Measurements from ENCODE around the gene SLC5A6. TPM values are rescaled to one million over a fixed set of nuclear protein-coding genes. Genes with fewer than 3 reads are reported as not detected.
A peak's percentile ranks its signal among the peaks of the same experiment; 100 is the strongest.

Gene SLC5A6
- total RNA-seq (10 to 100 TPM in 3 of 10 donors, 1 to 10 TPM in 7; 5.3 to 17.0 (median 8.8) TPM), polyA plus RNA-seq (10 to 100 TPM in 1 of 2 donors, 1 to 10 TPM in 1; 9.3 to 20.5 TPM)
- long read RNA-seq, donor 1, transcript SLC5A6-201 (17 exons, 3,231 nt): major isoform, 10 of 21 reads
- long read RNA-seq, donor 1, partial matches to known transcripts: 5 of 21 reads
- long read RNA-seq, donor 1, other reads (novel, unspliced or antisense): 6 of 21 reads
- long read RNA-seq, donor 2, partial matches to known transcripts: 1 of 10 reads
- long read RNA-seq, donor 2, other reads (novel, unspliced or antisense): 8 of 10 reads
- long read RNA-seq, donor 3, transcript SLC5A6-201 (17 exons, 3,231 nt): major isoform, 22 of 55 reads
- long read RNA-seq, donor 3, partial matches to known transcripts: 14 of 55 reads
- long read RNA-seq, donor 3, other reads (novel, unspliced or antisense): 19 of 55 reads

GRCh38 chr2:27211943-27212625, at the start of gene SLC5A6, which contains the start of gene ATRAID:
Gene SLC5A6, minus strand, starts transcription at chr2:27212268. Its CDS starts 4,618 bp downstream, at chr2:27207650.
Gene ATRAID, plus strand, starts transcription at chr2:27212041. Its CDS starts 328 bp downstream, at chr2:27212369.
- no peaks in the 10 kb centered on the region for H3K27me3 ChIP-seq
- 0 to 1% methylated on average over 72 to 73 of the region's 73 CpGs for WGBS, 2 donors
- H3K36me3 ChIP-seq: peaks cover 0 to 64% (median 8%) of the 10 kb centered on the region in 9 donors
- peak; percentile 86 to 89 for DNase-seq
- no peaks in the 10 kb centered on the region for H3K9me3 ChIP-seq
- H3K4me1 ChIP-seq: peaks cover 7 to 30% (median 22%) of the 10 kb centered on the region in 9 donors
- TF ChIP-seq CTCF (IDR thresholded peaks at IDR 0.05): no peak
- intact Hi-C loops (cut with DNase I): loop anchor here in 3 of 10 donors (5.0 to 10.0 kb wide), 3 partner anchors 143 to 153 kb away; partner anchors contain the start of gene GTF3C2 (in 2 of the 3)
- H3K27ac ChIP-seq: peak within 1 kb of the TSS; percentile 89 to 99 (median 98)
- peak; percentile 97 to 99 (median 98) for ATAC-seq
- H3K4me3 ChIP-seq: peak within 1 kb of the TSS; percentile 50 to 93 (median 77)

- WGBS, 2 donors: 42 to 45% methylated on average over 11 of the region's 11 CpGs
- no peaks in the 10 kb centered on the region for H3K36me3 ChIP-seq
- H3K4me3 ChIP-seq: peak overlapping the region in 6 of 10 donors; percentile 61 to 68 (median 64)
- no peak for DNase-seq
- intact Hi-C loops (cut with DNase I): loop anchor here in 2 of 10 donors (5.0 to 10.0 kb wide), 2 partner anchors 46 to 307 kb away; partner anchors contain the start of gene UCN (in 1 of the 2)
- no peaks in the 10 kb centered on the region for H3K9me3 ChIP-seq
- ATAC-seq: no peak
- H3K27me3 ChIP-seq: peaks cover 0 to 92% (median 84%) of the 10 kb centered on the region in 7 donors
- no peak for TF ChIP-seq CTCF (IDR thresholded peaks at IDR 0.05)
- H3K27ac ChIP-seq: no peak overlapping the region
- H3K4me1 ChIP-seq: peaks cover 0 to 40% (median 34%) of the 10 kb centered on the region in 9 donors
These were observed 49.3 kb upstream of the SLC5A6 start for GRCh38 chr2:27261241-27261925.

- no peak for ATAC-seq
- H3K9me3 ChIP-seq: no peaks in the 10 kb centered on the region
- peaks cover 0 to 27% (median 15%) of the 10 kb centered on the region in 9 donors for H3K4me1 ChIP-seq
- TF ChIP-seq CTCF (IDR thresholded peaks at IDR 0.05): no peak
- no peaks in the 10 kb centered on the region for H3K36me3 ChIP-seq
- H3K27me3 ChIP-seq: peaks cover 0 to 85% (median 74%) of the 10 kb centered on the region in 7 donors
- H3K4me3 ChIP-seq: no peak overlapping the region
- intact Hi-C loops (cut with DNase I): loop anchor here in 1 of 10 donors (10.0 kb wide), 1 partner anchor 47 kb away; the partner anchor contains the start of gene UCN
- WGBS, 2 donors: 83 to 88% methylated on average over 8 of the region's 8 CpGs
- no peak overlapping the region for H3K27ac ChIP-seq
- no peak for DNase-seq
These were observed 46.0 kb upstream of the SLC5A6 start for GRCh38 chr2:27258051-27258450.

All from heart right ventricle (tissue), 16 donors.